ENCODE results near the gene TMEM134. TPM values are rescaled to one million over a fixed set of nuclear protein-coding genes. Genes with fewer than 3 reads are reported as not detected.
A peak's percentile ranks its signal among the peaks of the same experiment; 100 is the strongest.

The TMEM134 gene
- total and polyA plus RNA-seq, 9 of the 15 experiments (the other 6 are each of a cell fraction or from before 2014, with no cell fraction given): 0.63 to 48.4 (median 10.7) TPM

GRCh38 chr11:67463680-67464410 is 5.2 kb downstream of the TMEM134 start (continued):
- TF ChIP-seq PTTG1 (tag; IDR thresholded peaks at IDR 0.05; ENCODE audit: low read depth) (no peak), ZFP30 (CRISPR knock-in tag; IDR thresholded peaks at IDR 0.05; ENCODE audit: borderline replicate concordance) (no peak), ZNF143 (CRISPR knock-in tag; IDR thresholded peaks at IDR 0.05) (0 out of 2 replicates have a peak, but pooled peaks have one; percentile 35), ZC3H11A (IDR thresholded peaks at IDR 0.05; ENCODE audit: low read depth, low read length) (no peak), BRCA1 (IDR thresholded peaks at IDR 0.05) (no peak), BRCA1 (CRISPR knock-in tag; IDR thresholded peaks at IDR 0.05) (no peak), HDAC8 (tag; IDR thresholded peaks at IDR 0.05) (peak; percentile 76), TAF9B (IDR thresholded peaks at IDR 0.05; ENCODE audit: partially characterized antibody) (no peak), TAF15 (IDR thresholded peaks at IDR 0.05; ENCODE audit: low read depth, low read length) (no peak), YY1 (IDR thresholded peaks at IDR 0.05; ENCODE audit: borderline replicate concordance in 1 of 3, control insufficient read depth in 1 of 3, extremely low read depth in 1 of 3, insufficient read depth in 3 of 3, insufficient read length in 1 of 3, insufficient replicate concordance in 2 of 3, low read depth in 1 of 3, low read length in 2 of 3) (peak in 1 of 3 experiments; percentile 52), ZNF23 (CRISPR knock-in tag; IDR thresholded peaks at IDR 0.05) (no peak), CAMTA2 (CRISPR knock-in tag; conservative IDR thresholded peaks at IDR 0.05) (no peak), NEUROD1 (IDR thresholded peaks at IDR 0.05; ENCODE audit: borderline replicate concordance, low read depth, low read length, partially characterized antibody) (no peak), ETV5 (CRISPR knock-in tag; IDR thresholded peaks at IDR 0.05; ENCODE audit: low read depth) (peak; percentile 66), ARNT (IDR thresholded peaks at IDR 0.05) (no peak), NFIX (CRISPR knock-in tag; IDR thresholded peaks at IDR 0.05; ENCODE audit: low read depth) (no peak), FOXK2 (conservative IDR thresholded peaks at IDR 0.05 in 1 of 2, IDR thresholded peaks at IDR 0.05 in 1 of 2; ENCODE audit: low read depth in 2 of 2) (0 out of 4 replicates have a peak, but pooled peaks of 1 of the 2 experiments have one; percentile 9), POLR2B (IDR thresholded peaks at IDR 0.05; ENCODE audit: low read depth, partially characterized antibody) (peak; percentile 64), STAG1 (CRISPR knock-in tag; IDR thresholded peaks at IDR 0.05; ENCODE audit: borderline replicate concordance) (no peak), SPI1 (IDR thresholded peaks at IDR 0.05; ENCODE audit: borderline replicate concordance, low read depth, low read length) (no peak), ZNF253 (CRISPR knock-in tag; conservative IDR thresholded peaks at IDR 0.05) (no peak), TCF3 (CRISPR knock-in tag; IDR thresholded peaks at IDR 0.05) (no peak), CTBP1 (IDR thresholded peaks at IDR 0.05; ENCODE audit: borderline replicate concordance) (peak; percentile 56; the same call in 1 of the 2 replicates), SMAD4 (CRISPR knock-in tag; conservative IDR thresholded peaks at IDR 0.05) (peak; percentile 92), HMG20A (CRISPR knock-in tag; conservative IDR thresholded peaks at IDR 0.05) (no peak), ZNF77 (CRISPR knock-in tag; IDR thresholded peaks at IDR 0.05) (no peak; the same call in 1 of the 2 replicates), ZNF589 (CRISPR knock-in tag; IDR thresholded peaks at IDR 0.05; ENCODE audit: low read depth) (no peak)
- TF ChIP-seq, protein P1, sequence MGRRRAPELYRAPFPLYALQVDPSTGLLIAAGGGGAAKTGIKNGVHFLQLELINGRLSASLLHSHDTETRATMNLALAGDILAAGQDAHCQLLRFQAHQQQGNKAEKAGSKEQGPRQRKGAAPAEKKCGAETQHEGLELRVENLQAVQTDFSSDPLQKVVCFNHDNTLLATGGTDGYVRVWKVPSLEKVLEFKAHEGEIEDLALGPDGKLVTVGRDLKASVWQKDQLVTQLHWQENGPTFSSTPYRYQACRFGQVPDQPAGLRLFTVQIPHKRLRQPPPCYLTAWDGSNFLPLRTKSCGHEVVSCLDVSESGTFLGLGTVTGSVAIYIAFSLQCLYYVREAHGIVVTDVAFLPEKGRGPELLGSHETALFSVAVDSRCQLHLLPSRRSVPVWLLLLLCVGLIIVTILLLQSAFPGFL (CRISPR knock-in tag; IDR thresholded peaks at IDR 0.05): no peak

Measured in K562 (cell line).